Measurements from ENCODE around the gene MAP2K1. TPM values are rescaled to one million over a fixed set of nuclear protein-coding genes. Genes with fewer than 3 reads are reported as not detected.

Gene MAP2K1
- total RNA-seq, 1 donor from 2014 or later = 66.5 TPM

DNA sequence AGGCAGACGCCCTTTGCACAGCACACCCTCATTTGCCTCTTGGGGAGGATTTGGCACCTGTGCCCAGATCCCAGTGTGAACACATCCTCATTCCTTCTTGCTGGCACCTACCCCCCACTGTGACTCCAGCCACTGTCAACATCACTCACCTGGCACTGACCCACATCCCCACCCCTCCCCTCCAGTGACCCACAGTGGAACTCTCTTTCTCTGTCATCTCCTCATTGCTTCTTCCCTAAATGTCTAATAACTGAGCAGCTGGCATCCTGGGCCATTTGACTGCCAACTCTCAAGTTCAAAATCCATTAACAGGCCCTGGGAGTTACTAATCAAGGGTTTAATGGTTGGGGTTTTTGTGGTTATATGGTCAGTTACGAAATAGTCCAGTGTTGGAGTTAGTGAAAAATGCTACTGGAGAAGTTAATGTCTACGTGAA lies 96.4 kb downstream of the MAP2K1 start:
- no peak overlapping the region for H3K27ac ChIP-seq (ENCODE audit: low read depth, low read length)
- H3K79me2 ChIP-seq (ENCODE audit: insufficient read depth, low read length) = peaks cover 5% of the 10 kb centered on the region
- H3K4me3 ChIP-seq (ENCODE audit: insufficient read depth, low read depth, low read length) = no peak overlapping the region
- Mint-ChIP-seq H3K36me3 (ENCODE audit: low read depth, unreplicated experiment) (peaks cover 24% of the 10 kb centered on the region), H3K9me3 (ENCODE audit: unreplicated experiment) (no peaks in the 10 kb centered on the region), H3K4me3 (ENCODE audit: unreplicated experiment) (no peak overlapping the region), H3K27ac (ENCODE audit: unreplicated experiment) (no peak overlapping the region), H3K27me3 (ENCODE audit: low read depth, unreplicated experiment) (no peaks in the 10 kb centered on the region), H3K4me1 (ENCODE audit: low read depth, unreplicated experiment) (peaks cover 18% of the 10 kb centered on the region)
- H3K27me3 ChIP-seq (ENCODE audit: insufficient read depth, low read length) = no peaks in the 10 kb centered on the region
- peaks cover 35% of the 10 kb centered on the region for H4K20me1 ChIP-seq (ENCODE audit: insufficient read depth, low read length)
- peaks cover 8% of the 10 kb centered on the region for H3K4me1 ChIP-seq (ENCODE audit: insufficient read depth, low read length)
- no peak overlapping the region for H3K9ac ChIP-seq (ENCODE audit: low read length)
- no peaks in the 10 kb centered on the region for H3K9me3 ChIP-seq (ENCODE audit: insufficient read depth, low read depth, low read length)
- FAIRE-seq = no peak
- no peak overlapping the region for H2AFZ ChIP-seq (ENCODE audit: low read depth, low read length)
- peak; percentile 77 for DNase-seq (ENCODE audit: low read depth)
- peaks cover 22% of the 10 kb centered on the region for H3K36me3 ChIP-seq (ENCODE audit: insufficient read depth, low read length)
- H3K4me2 ChIP-seq (ENCODE audit: low read length) = no peak overlapping the region
- no peak for TF ChIP-seq EZH2 (IDR thresholded peaks at IDR 0.05; ENCODE audit: insufficient read depth, low read length)
- TF ChIP-seq CTCF (IDR thresholded peaks at IDR 0.05; ENCODE audit: insufficient read depth, low read depth, low read length) = no peak

GRCh38 chr15:66484539-66485112 lies 97.9 kb downstream of the MAP2K1 start:
- H3K27me3 Mint-ChIP-seq (ENCODE audit: low read depth, unreplicated experiment) = no peaks in the 10 kb centered on the region
- Histone ChIP-seq H3K27ac (ENCODE audit: low read depth, low read length) (no peak overlapping the region), H2AFZ (ENCODE audit: low read depth, low read length) (no peak overlapping the region), H4K20me1 (ENCODE audit: insufficient read depth, low read length) (peaks cover 32% of the 10 kb centered on the region), H3K79me2 (ENCODE audit: insufficient read depth, low read length) (peaks cover 5% of the 10 kb centered on the region), H3K36me3 (ENCODE audit: insufficient read depth, low read length) (peaks cover 29% of the 10 kb centered on the region), H3K4me2 (ENCODE audit: low read length) (no peak overlapping the region), H3K9me3 (ENCODE audit: insufficient read depth, low read depth, low read length) (no peaks in the 10 kb centered on the region), H3K4me3 (ENCODE audit: insufficient read depth, low read depth, low read length) (no peak overlapping the region), H3K27me3 (ENCODE audit: insufficient read depth, low read length) (no peaks in the 10 kb centered on the region), H3K4me1 (ENCODE audit: insufficient read depth, low read length) (peaks cover 8% of the 10 kb centered on the region), H3K9ac (ENCODE audit: low read length) (no peak overlapping the region)
- H3K4me3 Mint-ChIP-seq (ENCODE audit: unreplicated experiment) = no peak overlapping the region
- H3K27ac Mint-ChIP-seq (ENCODE audit: unreplicated experiment) = no peak overlapping the region
- peaks cover 19% of the 10 kb centered on the region for H3K4me1 Mint-ChIP-seq (ENCODE audit: low read depth, unreplicated experiment)
- no peak for DNase-seq (ENCODE audit: low read depth)
- no peaks in the 10 kb centered on the region for H3K9me3 Mint-ChIP-seq (ENCODE audit: unreplicated experiment)
- TF ChIP-seq EZH2 (IDR thresholded peaks at IDR 0.05; ENCODE audit: insufficient read depth, low read length) (no peak), CTCF (IDR thresholded peaks at IDR 0.05; ENCODE audit: insufficient read depth, low read depth, low read length) (no peak)
- no peak for FAIRE-seq
- peaks cover 22% of the 10 kb centered on the region for H3K36me3 Mint-ChIP-seq (ENCODE audit: low read depth, unreplicated experiment)

- Histone ChIP-seq H3K36me3 (ENCODE audit: insufficient read depth, low read length) (peaks cover 40% of the 10 kb centered on the region), H4K20me1 (ENCODE audit: insufficient read depth, low read length) (peaks cover 19% of the 10 kb centered on the region), H3K4me2 (ENCODE audit: low read length) (no peak overlapping the region), H3K27ac (ENCODE audit: low read depth, low read length) (no peak overlapping the region), H3K27me3 (ENCODE audit: insufficient read depth, low read length) (no peaks in the 10 kb centered on the region), H3K4me3 (ENCODE audit: insufficient read depth, low read depth, low read length) (no peak overlapping the region), H3K9me3 (ENCODE audit: insufficient read depth, low read depth, low read length) (no peaks in the 10 kb centered on the region), H3K79me2 (ENCODE audit: insufficient read depth, low read length) (peaks cover 5% of the 10 kb centered on the region), H2AFZ (ENCODE audit: low read depth, low read length) (no peak overlapping the region), H3K9ac (ENCODE audit: low read length) (no peak overlapping the region), H3K4me1 (ENCODE audit: insufficient read depth, low read length) (peaks cover 3% of the 10 kb centered on the region)
- Mint-ChIP-seq H3K4me3 (ENCODE audit: unreplicated experiment) (no peak overlapping the region), H3K27me3 (ENCODE audit: low read depth, unreplicated experiment) (no peaks in the 10 kb centered on the region), H3K9me3 (ENCODE audit: unreplicated experiment) (no peaks in the 10 kb centered on the region), H3K27ac (ENCODE audit: unreplicated experiment) (no peak overlapping the region), H3K36me3 (ENCODE audit: low read depth, unreplicated experiment) (peaks cover 19% of the 10 kb centered on the region), H3K4me1 (ENCODE audit: low read depth, unreplicated experiment) (peaks cover 12% of the 10 kb centered on the region)
- no peak for DNase-seq (ENCODE audit: low read depth)
- TF ChIP-seq CTCF (IDR thresholded peaks at IDR 0.05; ENCODE audit: insufficient read depth, low read depth, low read length) = no peak
- no peak for FAIRE-seq
Measured at GRCh38 chr15:66486887-66487286, 100.2 kb downstream of the MAP2K1 start.
